ENCODE results near the gene IPO11. TPM values are rescaled to one million over a fixed set of nuclear protein-coding genes. Genes with fewer than 3 reads are reported as not detected.
A peak's percentile ranks its signal among the peaks of the same experiment; 100 is the strongest.

Gene IPO11
- total and polyA plus RNA-seq, 2 of the 13 experiments (the other 11 are each of a cell fraction or from before 2014, with no cell fraction given), result 13.9 to 24.4 TPM

- peak; percentile 69; the same call in 1 of the 2 replicates for TF ChIP-seq AHDC1 (CRISPR knock-in tag; IDR thresholded peaks at IDR 0.05; ENCODE audit: borderline replicate concordance)
- peak; percentile 42; the same call in 1 of the 2 replicates for TF ChIP-seq RARA (CRISPR knock-in tag; IDR thresholded peaks at IDR 0.05)
Measured at GRCh38 chr5:62588668-62589067, 176.1 kb downstream of the IPO11 start (continued).

GRCh38 chr5:62589504-62589903 lies 176.9 kb downstream of the IPO11 start:
- H3K27me3 ChIP-seq (ENCODE audit: control insufficient read depth in 1 of 2, insufficient read depth in 2 of 2, low read length in 2 of 2), result no peaks in the 10 kb centered on the region
- ChIA-PET POLR2A (no interaction called here), CTCF (ENCODE audit: low intra/inter-chr PET ratio, low total read pairs) (no interaction called here)
- ATAC-seq, result no peak
- no peaks in the 10 kb centered on the region for H3K79me2 ChIP-seq (ENCODE audit: insufficient read depth, low read length)
- no peak for DNase-seq (ENCODE audit: low spot score)
- intact Hi-C loops (cut with micrococcal nuclease; ENCODE audit: unreplicated experiment) (no loop called here), in situ Hi-C loops (cut with HindIII; ENCODE audit: extremely low pct_ligation_motif_present, low pct_unique_long_range_greater_than_20kb) (no loop called here)
- H3K27ac ChIP-seq (ENCODE audit: extremely low read length, insufficient read depth, low read length), result no peak overlapping the region
- no peak for FAIRE-seq
- WGBS (ENCODE audit: low lambda C conversion rate), result 100% methylated on average over 2 of the region's 2 CpGs
- H3K9me3 ChIP-seq (ENCODE audit: low read length), result no peaks in the 10 kb centered on the region
- no peak overlapping the region for H3K4me3 ChIP-seq (replicated peaks in 1 of 3; ENCODE audit: insufficient read depth in 1 of 3, low read depth in 2 of 3, low read length in 3 of 3)
- H4K20me1 ChIP-seq (ENCODE audit: insufficient read depth, low read length), result no peaks in the 10 kb centered on the region
- no peak overlapping the region for H3K9ac ChIP-seq (ENCODE audit: insufficient read depth, low read depth, low read length)
- no peak overlapping the region for H3K4me2 ChIP-seq (ENCODE audit: low read depth, low read length)
- no TSS peak for BruUV-seq (replicated peaks)
- H3K4me1 ChIP-seq (ENCODE audit: insufficient read depth, low read length), result peaks cover 19% of the 10 kb centered on the region
- H2AFZ ChIP-seq (ENCODE audit: low read length), result no peak overlapping the region
- H3K36me3 ChIP-seq (replicated peaks in 1 of 2; ENCODE audit: control insufficient read depth in 1 of 2, insufficient read depth in 2 of 2, low read length in 2 of 2), result peaks cover 0 to 9% of the 10 kb centered on the region in 2 experiments; a peak in 2 of 5 replicates
- TF ChIP-seq FOXO4 (CRISPR knock-in tag; conservative IDR thresholded peaks at IDR 0.05) (no peak), NFE2 (CRISPR knock-in tag; IDR thresholded peaks at IDR 0.05) (no peak), ELF4 (CRISPR knock-in tag; IDR thresholded peaks at IDR 0.05; ENCODE audit: borderline replicate concordance) (no peak), ZBTB26 (CRISPR knock-in tag; IDR thresholded peaks at IDR 0.05; ENCODE audit: borderline replicate concordance) (no peak), JUND (CRISPR knock-in tag; IDR thresholded peaks at IDR 0.05) (no peak), ATM (IDR thresholded peaks at IDR 0.05; ENCODE audit: borderline replicate concordance) (no peak), ZNF136 (CRISPR knock-in tag; IDR thresholded peaks at IDR 0.05; ENCODE audit: low read depth) (no peak), ARID3A (IDR thresholded peaks at IDR 0.05; ENCODE audit: low read depth, low read length) (no peak), ZNF841 (CRISPR knock-in tag; IDR thresholded peaks at IDR 0.05; ENCODE audit: borderline replicate concordance) (no peak), ATF3 (CRISPR knock-in tag; IDR thresholded peaks at IDR 0.05) (no peak), ZNF652 (CRISPR knock-in tag; IDR thresholded peaks at IDR 0.05; ENCODE audit: borderline replicate concordance, low read depth) (no peak), KLF9 (CRISPR knock-in tag; IDR thresholded peaks at IDR 0.05; ENCODE audit: low read depth) (no peak)

Measured in HepG2 (cell line).